GM21529 (cell line): ENCODE data around the gene ZFP2.
"Not testable (repeated sequence)": the region's sequence is repeated elsewhere in the genome, so short reads cannot be mapped to it uniquely, and the experiment has no call there.

ENCODE experiments used
- ATAC-seq: cut with Tn5 transposase; IDR thresholded peaks from one replicate; pipeline ENCODE4 v1.9.1; 2021; ENCODE audit not compliant: unreplicated experiment

The ZFP2 gene

GRCh38 chr5:178895615-178896571 lies at the start of gene ZFP2:
Gene ZFP2 (plus strand): TSS chr5:178895913. CDS start chr5:178931314, 35,401 bp downstream.
- peak; percentile 61 for ATAC-seq

GRCh38 chr5:178849316-178849715 lies 46.4 kb upstream of the ZFP2 start:
- no peak for ATAC-seq

- no peak for ATAC-seq
These were observed 43.8 kb upstream of the ZFP2 start for GRCh38 chr5:178851951-178852350.

GRCh38 chr5:178854284-178854683 lies 41.4 kb upstream of the ZFP2 start:
- no peak for ATAC-seq

- ATAC-seq: peak; percentile 99
These were observed 35.8 kb upstream of the ZFP2 start, which contains the start of gene ZNF354B for GRCh38 chr5:178859625-178860521. Gene ZNF354B (plus strand): TSS chr5:178859953. CDS start chr5:178861048, 1,095 bp downstream.

GRCh38 chr5:178860615-178861014 lies 35.1 kb upstream of the ZFP2 start:
- peak; percentile 2 for ATAC-seq

GRCh38 chr5:178861627-178862026 lies 34.1 kb upstream of the ZFP2 start:
- no peak for ATAC-seq

- no peak for ATAC-seq
These were observed 28.8 kb upstream of the ZFP2 start for GRCh38 chr5:178866946-178867345.

GRCh38 chr5:178869577-178869976 lies 26.1 kb upstream of the ZFP2 start:
- no peak for ATAC-seq

- no peak for ATAC-seq
These were observed 25.3 kb upstream of the ZFP2 start for GRCh38 chr5:178870411-178870810.

- ATAC-seq: no peak
These were observed 23.4 kb upstream of the ZFP2 start for GRCh38 chr5:178872302-178872701.

- ATAC-seq: not testable (repeated sequence)
These were observed 12.5 kb upstream of the ZFP2 start for GRCh38 chr5:178883115-178883694.

GRCh38 chr5:178883815-178884430 lies 11.8 kb upstream of the ZFP2 start:
- ATAC-seq: no peak

- no peak for ATAC-seq
These were observed 3.6 kb downstream of the ZFP2 start for GRCh38 chr5:178899289-178899688.

GRCh38 chr5:178902849-178903248 lies 7.1 kb downstream of the ZFP2 start:
- ATAC-seq: no peak

- no peak for ATAC-seq
These were observed 36.4 kb downstream of the ZFP2 start for GRCh38 chr5:178931846-178932760.

- no peak for ATAC-seq
These were observed 45.1 kb downstream of the ZFP2 start, which contains the start of gene ZNF454 for GRCh38 chr5:178940569-178941360. Gene ZNF454 (plus strand): TSS chr5:178941198. CDS start chr5:178942792, 1,594 bp downstream.

GRCh38 chr5:178941361-178941760 lies 45.6 kb downstream of the ZFP2 start:
- ATAC-seq: no peak
